B cell (primary cell): Measurements from ENCODE around the gene ADSS1. TPM values are rescaled to one million over a fixed set of nuclear protein-coding genes. Genes with fewer than 3 reads are reported as not detected.

Experiments
- ATAC-seq: fragments of 200-7000 bp; cut with Tn5 transposase; one replicate; pipeline ENCODE4 v1.10.0; 2021; ENCODE audit warnings: low read depth, mild to moderate bottlenecking, moderate number of reproducible peaks, moderate library complexity
- CTCF ChIA-PET: fragments of 350-600 bp; sonication (Branson Sonifier 250); formaldehyde crosslinking; loops from one replicate; lab custom pipeline; 2021; ENCODE audit warnings: antibody characterized with exemption, inconsistent platforms; lab: Charles Lee
- POLR2A ChIA-PET: fragments of 350-600 bp; sonication (Branson Sonifier 250); formaldehyde crosslinking; loops from one replicate; lab custom pipeline; 2021; ENCODE audit warnings: antibody characterized with exemption; lab: Charles Lee
- DNase-seq: peaks from one replicate; pipeline ENCODE4 v3.0.0; 2013
- H2AFZ ChIP-seq: 2 replicates; pipeline ENCODE4 v1.6.1; 2012; ENCODE audit warnings: mild to moderate bottlenecking, low read depth, low read length; ENCODE audit not compliant: insufficient read depth, poor library complexity, severe bottlenecking
- H3K27ac ChIP-seq, 2 donors: 1 replicate in 1 of 2; 2 replicates in 1 of 2; pipeline ENCODE4 v1.5.1; 2012 to 2013; ENCODE audit warnings: low read length in 2 of 2, mild to moderate bottlenecking in 2 of 2, moderate library complexity in 1 of 2
- H3K27me3 ChIP-seq, 4 experiments: fragments of 200-600 bp in 1 of 4; sonication (generic) in 1 of 4; replicated peaks in 1 of 4; 1 replicate in 2 of 4; 2 replicates in 2 of 4; pipeline versions ENCODE4 v1.6.1 to v1.7.0; 2013 to 2016; ENCODE audit warnings: low read length in 3 of 4, mild to moderate bottlenecking in 2 of 4, mixed read lengths in 1 of 4, moderate library complexity in 1 of 4; ENCODE audit not compliant: insufficient read depth in 4 of 4, control insufficient read depth in 3 of 4; ENCODE audit errors: control extremely low read depth in 1 of 4
- H3K36me3 ChIP-seq, 2 experiments: replicated peaks in 1 of 2; 1 replicate in 1 of 2; 2 replicates in 1 of 2; pipeline versions ENCODE4 v1.6.1 to v1.7.1; 2013; ENCODE audit warnings: low read length in 1 of 2; ENCODE audit not compliant: insufficient read depth in 2 of 2, control insufficient read depth in 1 of 2; ENCODE audit errors: control extremely low read depth in 1 of 2, extremely low read depth in 1 of 2
- H3K4me1 ChIP-seq, 2 donors: fragments of 200-600 bp in 1 of 2; sonication (generic) in 1 of 2; 1 replicate in 1 of 2; 2 replicates in 1 of 2; pipeline versions ENCODE4 v1.5.1 to v1.6.1; 2013 to 2017; ENCODE audit warnings: low read length in 2 of 2; ENCODE audit not compliant: control insufficient read depth in 2 of 2, insufficient read depth in 2 of 2
- H3K4me2 ChIP-seq: replicated peaks from 2 replicates; pipeline ENCODE3; 2012; ENCODE audit warnings: mild to moderate bottlenecking, low read depth, low read length; ENCODE audit not compliant: poor library complexity, severe bottlenecking
- H3K4me3 ChIP-seq, 5 experiments: fragments of 200-600 bp in 1 of 5; sonication (generic) in 1 of 5; 1 replicate in 3 of 5; 2 replicates in 2 of 5; pipeline versions ENCODE4 v1.5.1 to v1.7.0; 2011 to 2016; ENCODE audit warnings: low read length in 4 of 5, mild to moderate bottlenecking in 4 of 5, low read depth in 2 of 5, control low read depth in 1 of 5, moderate library complexity in 1 of 5; ENCODE audit not compliant: insufficient read depth in 1 of 5; ENCODE audit errors: control extremely low read depth in 1 of 5, extremely low read depth in 1 of 5
- H3K79me2 ChIP-seq: fragments of 200-600 bp; sonication (generic); one replicate; pipeline ENCODE4 v1.6.0; 2016; ENCODE audit warnings: low read length; ENCODE audit not compliant: control insufficient read depth, insufficient read depth
- H3K9ac ChIP-seq: fragments of 200-600 bp; sonication (generic); 2 replicates; pipeline ENCODE4 v1.6.1; 2017; ENCODE audit warnings: mild to moderate bottlenecking, low read length, moderate library complexity
- H3K9me3 ChIP-seq, 3 donors: one replicate each; pipeline versions ENCODE4 v1.6.1 to v1.7.1; 2013; ENCODE audit warnings: low read length in 2 of 3; ENCODE audit not compliant: control insufficient read depth in 2 of 3, insufficient read depth in 1 of 3; ENCODE audit errors: control extremely low read depth in 1 of 3
- H4K20me1 ChIP-seq: 2 replicates; pipeline ENCODE4 v1.6.0; 2012; ENCODE audit warnings: mild to moderate bottlenecking, low read length; ENCODE audit not compliant: insufficient read depth, control insufficient read depth, poor library complexity, severe bottlenecking
- H3K27ac Mint-ChIP-seq: one replicate; pipeline ENCODE4 v1.8.0; 2021; ENCODE audit warnings: mixed read lengths
- H3K27me3 Mint-ChIP-seq: one replicate; pipeline ENCODE4 v1.8.0; 2021; ENCODE audit warnings: mixed read lengths
- H3K4me1 Mint-ChIP-seq: one replicate; pipeline ENCODE4 v1.8.0; 2021; ENCODE audit warnings: mixed read lengths
- H3K4me3 Mint-ChIP-seq: one replicate; pipeline ENCODE4 v1.8.0; 2021; ENCODE audit warnings: mixed read lengths
- H3K9me3 Mint-ChIP-seq: one replicate; pipeline ENCODE4 v1.8.0; 2022; ENCODE audit warnings: mixed read lengths; ENCODE audit not compliant: insufficient read depth
- EZH2 ChIP-seq: IDR thresholded peaks from 2 replicates; pipeline ENCODE4 v1.6.1; 2012; ENCODE audit warnings: borderline replicate concordance, low read depth, mild to moderate bottlenecking, moderate library complexity, low read length; ENCODE audit not compliant: insufficient read depth, poor library complexity, severe bottlenecking
- WGBS: methylation state at CpG from one replicate; pipeline ENCODE4 v1.1.5; 2013; ENCODE audit warnings: missing lambda C conversion rate; ENCODE audit not compliant: insufficient coverage; 5-methylcytosine and 5-hydroxymethylcytosine counted together
- intact Hi-C: fragments of 100-400 bp; cut with micrococcal nuclease; formaldehyde crosslinking; loops from one replicate; pipeline ENCODE4 v1.10.0; 2022
- polyA plus RNA-seq: library from polyadenylated mRNA; depleted of rRNA; stranded (reverse); fragments of >200 nt; gene quantifications from 2 replicates; pipeline ENCODE4 v1.2.3, GENCODE V29; 2012
- total RNA-seq, 2 donors: library from RNA; stranded (reverse); fragments of 120-200 nt in 1 of 2; gene quantifications; 1 replicate in 1 of 2; 2 replicates in 1 of 2; pipeline versions ENCODE4 v1.2.3 to v1.2.4, GENCODE V29; 2013 to 2022
- TF ChIP-seq, protein P1 (sequence below): fragments of 200-600 bp; IDR thresholded peaks from one replicate; pipeline ENCODE4 v1.8.0; 2022; ENCODE audit warnings: antibody characterized with exemption, mild to moderate bottlenecking

The ADSS1 gene
- total and polyA plus RNA-seq, 2 donors (not counting 1 experiment from before 2014, with no cell fraction given) = 0.33 to 1.7 TPM

DNA sequence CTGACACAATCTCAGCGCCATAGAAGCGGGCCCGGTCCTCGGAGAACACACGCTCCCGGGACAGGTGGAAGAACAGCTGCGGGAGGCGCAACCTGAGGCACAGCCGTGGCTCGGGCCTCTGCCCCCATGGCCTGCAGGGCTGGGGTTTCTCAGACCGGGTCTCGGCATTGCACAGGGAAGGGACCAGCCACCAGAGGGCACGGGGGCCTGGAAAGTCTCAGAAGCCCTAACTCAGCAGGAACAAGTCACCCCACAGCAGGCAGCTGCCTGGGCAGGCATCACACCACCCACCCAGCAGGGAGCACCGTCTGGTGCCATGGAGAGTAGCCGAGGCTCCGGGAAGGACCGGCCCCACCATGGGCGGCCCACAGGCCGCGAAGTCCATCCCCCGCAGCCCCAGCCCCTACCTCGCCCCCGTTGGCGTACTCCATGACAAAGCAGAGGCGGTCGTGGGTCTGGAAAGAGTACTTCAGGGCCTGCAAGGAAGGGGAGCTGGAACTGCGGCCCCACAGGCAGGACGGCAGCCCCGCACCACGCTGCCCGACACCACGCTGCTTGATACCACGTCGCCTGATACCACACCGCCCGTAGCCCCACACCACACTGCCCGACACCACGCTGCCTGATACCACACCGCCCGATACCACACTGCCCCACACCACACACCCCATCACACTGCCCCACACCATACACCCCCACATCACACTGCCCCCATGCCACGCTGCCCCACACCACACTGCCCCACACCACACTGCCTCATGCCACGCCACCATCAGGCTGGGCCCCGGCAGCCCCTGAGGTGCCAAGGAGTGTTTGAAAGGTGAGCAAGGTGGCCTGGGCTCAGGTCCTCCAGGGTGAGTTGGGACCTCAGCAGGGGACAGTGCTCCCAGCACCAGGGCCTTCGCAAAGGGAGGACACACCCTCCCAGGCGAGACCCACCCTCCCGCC, 49.8 kb downstream of the ADSS1 start:
- no peak for ATAC-seq
- POLR2A ChIA-PET = no interaction called here
- H3K27ac Mint-ChIP-seq = no peak overlapping the region

More for the DNA sequence above, 49.8 kb downstream of the ADSS1 start:
- Histone ChIP-seq H3K4me1 (peaks cover 0 to 2% of the 10 kb centered on the region in 2 donors), H3K9me3 (peaks cover 0 to 21% (median 3%) of the 10 kb centered on the region in 3 donors), H3K4me3 (no peak overlapping the region), H4K20me1 (peaks cover 6% of the 10 kb centered on the region), H3K36me3 (peaks cover 0 to 12% of the 10 kb centered on the region in 2 experiments), H3K27ac (no peak overlapping the region), H3K9ac (no peak overlapping the region), H2AFZ (no peak overlapping the region), H3K4me2 (no peak overlapping the region), H3K27me3 (no peaks in the 10 kb centered on the region), H3K79me2 (no peaks in the 10 kb centered on the region)
- WGBS = 94% methylated on average over 31 of the region's 46 CpGs
- Mint-ChIP-seq H3K4me3 (no peak overlapping the region), H3K27me3 (no peaks in the 10 kb centered on the region), H3K4me1 (peaks cover 7% of the 10 kb centered on the region), H3K9me3 (no peaks in the 10 kb centered on the region)
- DNase-seq = no peak
- CTCF ChIA-PET = no interaction called here
- intact Hi-C loops = no loop called here
- TF ChIP-seq EZH2 = no peak
- TF ChIP-seq, protein P1, sequence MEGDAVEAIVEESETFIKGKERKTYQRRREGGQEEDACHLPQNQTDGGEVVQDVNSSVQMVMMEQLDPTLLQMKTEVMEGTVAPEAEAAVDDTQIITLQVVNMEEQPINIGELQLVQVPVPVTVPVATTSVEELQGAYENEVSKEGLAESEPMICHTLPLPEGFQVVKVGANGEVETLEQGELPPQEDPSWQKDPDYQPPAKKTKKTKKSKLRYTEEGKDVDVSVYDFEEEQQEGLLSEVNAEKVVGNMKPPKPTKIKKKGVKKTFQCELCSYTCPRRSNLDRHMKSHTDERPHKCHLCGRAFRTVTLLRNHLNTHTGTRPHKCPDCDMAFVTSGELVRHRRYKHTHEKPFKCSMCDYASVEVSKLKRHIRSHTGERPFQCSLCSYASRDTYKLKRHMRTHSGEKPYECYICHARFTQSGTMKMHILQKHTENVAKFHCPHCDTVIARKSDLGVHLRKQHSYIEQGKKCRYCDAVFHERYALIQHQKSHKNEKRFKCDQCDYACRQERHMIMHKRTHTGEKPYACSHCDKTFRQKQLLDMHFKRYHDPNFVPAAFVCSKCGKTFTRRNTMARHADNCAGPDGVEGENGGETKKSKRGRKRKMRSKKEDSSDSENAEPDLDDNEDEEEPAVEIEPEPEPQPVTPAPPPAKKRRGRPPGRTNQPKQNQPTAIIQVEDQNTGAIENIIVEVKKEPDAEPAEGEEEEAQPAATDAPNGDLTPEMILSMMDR = no peak
